SK-N-SH treated with all-trans-retinoic acid at 6 μM for 48 hours (cell line): ENCODE results near the gene SCO1.

Experiments used
- BACH2 ChIP-seq: fragments of 250-450 bp; sonication (Bioruptor Pico); IDR thresholded peaks from 2 replicates; pipeline ENCODE4 v1.9.0; 2021; ENCODE audit warnings: mild to moderate bottlenecking, borderline replicate concordance
- CSRNP3 ChIP-seq: fragments of 250-450 bp; sonication (Bioruptor Pico); IDR thresholded peaks from 2 replicates; pipeline ENCODE4 v1.5.1; 2021; ENCODE audit warnings: mild to moderate bottlenecking, moderate library complexity
- PATZ1 ChIP-seq: fragments of 250-450 bp; sonication (Bioruptor Pico); IDR thresholded peaks from 2 replicates; pipeline ENCODE4 v1.8.0; 2020; ENCODE audit warnings: mild to moderate bottlenecking, moderate library complexity, borderline replicate concordance

- TF ChIP-seq PATZ1 (CRISPR knock-in tag) (no peak), CSRNP3 (CRISPR knock-in tag) (no peak), BACH2 (no peak)
Observed at GRCh38 chr17:10738521-10739258, 41.4 kb upstream of the SCO1 start.
